K562 (cell line): ENCODE results near the gene OXT. TPM values are rescaled to one million over a fixed set of nuclear protein-coding genes. Genes with fewer than 3 reads are reported as not detected.

Experiments
- CTCF ChIP-seq, 3 experiments: IDR thresholded peaks in 2 of 3; conservative IDR thresholded peaks in 1 of 3; 2 replicates each; pipeline ENCODE4 v1.5.1; 2011 to 2012; ENCODE audit warnings: low read length in 3 of 3, mild to moderate bottlenecking in 3 of 3, control low read depth in 2 of 3, improper control_type of control experiment in 1 of 3, inconsistent platforms in 1 of 3, low read depth in 1 of 3, mixed read lengths in 1 of 3, moderate library complexity in 1 of 3; ENCODE audit not compliant: insufficient read depth in 2 of 3
- E2F8 ChIP-seq: fragments of 450-650 bp; IDR thresholded peaks from 2 replicates; pipeline ENCODE4 v1.7.1; 2018; ENCODE audit warnings: mild to moderate bottlenecking, low read depth; ENCODE audit not compliant: partially characterized antibody
- KLF10 ChIP-seq: fragments of 250-450 bp; sonication (Bioruptor Pico); IDR thresholded peaks from 2 replicates; pipeline ENCODE4 v1.6.1; 2021; ENCODE audit warnings: matching md5 sums
- MTA3 ChIP-seq: fragments of 450-650 bp; formaldehyde crosslinking; IDR thresholded peaks from 2 replicates; pipeline ENCODE4 v1.6.1; 2017; ENCODE audit warnings: mild to moderate bottlenecking, borderline replicate concordance
- NR1H2 ChIP-seq: sonication (generic); formaldehyde crosslinking; IDR thresholded peaks from 2 replicates; pipeline ENCODE4 v1.4.0; 2020; ENCODE audit warnings: mild to moderate bottlenecking, missing genetic modification reagents
- PCBP1 ChIP-seq: fragments of 200-400 bp; formaldehyde crosslinking; IDR thresholded peaks from 2 replicates; pipeline ENCODE4 v1.6.1; 2018; ENCODE audit warnings: mild to moderate bottlenecking, low read depth, low read length; ENCODE audit not compliant: poor library complexity, severe bottlenecking
- RCOR1 ChIP-seq, 2 experiments: IDR thresholded peaks; 2 replicates each; pipeline ENCODE4 v1.6.1; 2012; ENCODE audit warnings: low read depth in 2 of 2, low read length in 2 of 2, borderline replicate concordance in 1 of 2, improper control_type of control experiment in 1 of 2
- SAFB ChIP-seq: fragments of 200-400 bp; formaldehyde crosslinking; IDR thresholded peaks from 2 replicates; pipeline ENCODE4 v1.6.1; 2017; ENCODE audit warnings: low read depth, low read length, borderline replicate concordance
- STAG1 ChIP-seq: sonication (generic); formaldehyde crosslinking; IDR thresholded peaks from 2 replicates; pipeline ENCODE4 v1.5.0; 2020; ENCODE audit warnings: missing genetic modification reagents, borderline replicate concordance
- SUPT5H ChIP-seq: fragments of 450-650 bp; IDR thresholded peaks from 2 replicates; pipeline ENCODE4 v1.6.1; 2016
- ZBTB9 ChIP-seq: fragments of 450-650 bp; formaldehyde crosslinking; IDR thresholded peaks from 2 replicates; pipeline ENCODE4 v1.4.0; 2020; ENCODE audit warnings: mild to moderate bottlenecking, moderate library complexity
- ZMIZ1 ChIP-seq, 2 experiments: fragments of 150-350 bp in 1 of 2; IDR thresholded peaks; 2 replicates each; pipeline ENCODE4 v1.6.1; 2012 to 2016; ENCODE audit warnings: low read depth in 2 of 2, low read length in 2 of 2, mild to moderate bottlenecking in 1 of 2, moderate library complexity in 1 of 2
- ZNF431 ChIP-seq: sonication (generic); formaldehyde crosslinking; IDR thresholded peaks from 2 replicates; pipeline ENCODE4 v1.8.0; 2022; ENCODE audit warnings: mild to moderate bottlenecking, missing genetic modification reagents
- polyA plus RNA-seq, 8 experiments: library from polyadenylated mRNA; depleted of rRNA in 4 of 8; stranded (reverse) in 5 of 8; unstranded in 3 of 8; fragments of >200 nt; fragmentation: Nextera tagmentation in 2 of 8; fragmentation: Illumina TruSeq in 1 of 8; extraction: Ambion mirVana in 2 of 8; extraction: Trizol in 1 of 8; gene quantifications; 2 replicates each; pipeline versions ENCODE4 v1.2.1 to v1.2.3, GENCODE V29; 2011 to 2014; ENCODE audit warnings: inconsistent platforms in 1 of 8, missing spikeins in 1 of 8
- total RNA-seq, 7 experiments: library from RNA; depleted of rRNA in 6 of 7; stranded (reverse); fragments of >200 nt in 6 of 7; fragmentation: Illumina TruSeq in 2 of 7; extraction: Trizol in 2 of 7; gene quantifications; 2 replicates each; pipeline versions ENCODE4 v1.2.1 to v1.2.3, GENCODE V29; 2011 to 2021; ENCODE audit warnings: low replicate concordance in 1 of 7

Gene OXT
- total and polyA plus RNA-seq, 9 of the 15 experiments (the other 6 are each of a cell fraction or from before 2014, with no cell fraction given), result not detected

GRCh38 chr20:3045816-3046676, 25.4 kb upstream of the OXT start, which contains the start of gene MRPS26 (continued):
- no peak for TF ChIP-seq E2F8
- 0 out of 2 replicates have a peak, but pooled peaks have one; percentile 56 for TF ChIP-seq MTA3
- TF ChIP-seq PCBP1, result peak; percentile 76
- TF ChIP-seq ZMIZ1 (IDR thresholded peaks at IDR 0.05; ENCODE audit: low read depth in 2 of 2, low read length in 2 of 2), result no peak
- TF ChIP-seq RCOR1 (IDR thresholded peaks at IDR 0.05; ENCODE audit: borderline replicate concordance in 1 of 2, low read depth in 2 of 2, low read length in 2 of 2), result no peak
- no peak for TF ChIP-seq STAG1 (CRISPR knock-in tag)
- TF ChIP-seq ZBTB9 (CRISPR knock-in tag), result no peak
- TF ChIP-seq CTCF (IDR thresholded peaks at IDR 0.05 in 2 of 3, conservative IDR thresholded peaks at IDR 0.05 in 1 of 3; ENCODE audit: insufficient read depth in 2 of 3, low read depth in 1 of 3, low read length in 3 of 3), result 0 out of 6 replicates have a peak, but pooled peaks of 1 of the 3 experiments have one; percentile 1
- no peak for TF ChIP-seq NR1H2 (CRISPR knock-in tag)
- peak; percentile 74 for TF ChIP-seq SUPT5H
- TF ChIP-seq ZNF431 (CRISPR knock-in tag), result 0 out of 2 replicates have a peak, but pooled peaks have one; percentile 30
- TF ChIP-seq SAFB, result peak; percentile 80
- TF ChIP-seq KLF10, result no peak
